SU-DHL-6 (cell line): ENCODE measurements around the gene MTCP1.

Experiments
- H2AFZ ChIP-seq: fragments of 200-600 bp; sonication (generic); 2 replicates; pipeline ENCODE4 v1.6.1; 2014; ENCODE audit warnings: low read depth, mild to moderate bottlenecking, moderate library complexity, mixed read lengths, antibody characterized with exemption, low read length; ENCODE audit not compliant: severe bottlenecking
- H3F3A ChIP-seq: fragments of 200-600 bp; shearing (Covaris generic); 2 replicates; pipeline ENCODE4 v1.6.0; 2016; ENCODE audit warnings: antibody characterized with exemption, mild to moderate bottlenecking; ENCODE audit not compliant: insufficient read depth
- H3K27ac ChIP-seq: fragments of 200-600 bp; sonication (generic); 2 replicates; pipeline ENCODE4 v1.5.1; 2016; ENCODE audit warnings: low read depth, mild to moderate bottlenecking, low read length, moderate library complexity, mixed read lengths
- H3K27me3 ChIP-seq: fragments of 200-600 bp; sonication (generic), shearing (Covaris generic); 2 replicates; pipeline ENCODE4 v1.6.0; 2014; ENCODE audit warnings: mild to moderate bottlenecking, low read length
- H3K36me3 ChIP-seq: fragments of 200-600 bp; sonication (generic); 2 replicates; pipeline ENCODE4 v1.6.1; 2014; ENCODE audit warnings: mild to moderate bottlenecking, low read length, mixed read lengths
- H3K4me2 ChIP-seq: fragments of 300-600, 200-600 bp; shearing (Covaris generic), sonication (generic); 2 replicates; pipeline ENCODE4 v1.6.0; 2014; ENCODE audit warnings: low read length, low read depth, mild to moderate bottlenecking; ENCODE audit not compliant: poor library complexity, severe bottlenecking
- H3K4me3 ChIP-seq: fragments of 200-600 bp; sonication (generic); 2 replicates; pipeline ENCODE4 v1.5.1; 2014; ENCODE audit warnings: antibody characterized with exemption, low read length, mild to moderate bottlenecking, mixed read lengths; ENCODE audit not compliant: insufficient read depth, poor library complexity, severe bottlenecking
- H3K79me2 ChIP-seq: fragments of 200-600 bp; sonication (generic); 2 replicates; pipeline ENCODE4 v1.6.1; 2014; ENCODE audit warnings: mild to moderate bottlenecking, low read length, moderate library complexity; ENCODE audit not compliant: insufficient read depth
- H3K9ac ChIP-seq: fragments of 200-600 bp; sonication (generic); 2 replicates; pipeline ENCODE4 v1.7.0; 2014; ENCODE audit warnings: mild to moderate bottlenecking, low read length
- H3K9me2 ChIP-seq: fragments of 200-600 bp; sonication (generic); replicated peaks from 2 replicates; pipeline ENCODE4 v1.6.1; 2014; ENCODE audit warnings: low read length; ENCODE audit not compliant: insufficient read depth
- H3K9me3 ChIP-seq: fragments of 200-600 bp; sonication (generic); 2 replicates; pipeline ENCODE4 v1.6.1; 2014; ENCODE audit warnings: low read length, mixed read lengths; ENCODE audit not compliant: insufficient read depth
- H4K20me1 ChIP-seq: fragments of 200-600 bp; sonication (generic); 2 replicates; pipeline ENCODE4 v1.6.1; 2014; ENCODE audit warnings: low read depth, mild to moderate bottlenecking, antibody characterized with exemption, low read length, moderate library complexity, mixed read lengths
- CTCF ChIP-seq: fragments of 200-600 bp; sonication (generic); IDR thresholded peaks from one replicate; pipeline ENCODE4 v1.5.1; 2017; ENCODE audit warnings: antibody characterized with exemption, mild to moderate bottlenecking, low read length, moderate library complexity; ENCODE audit not compliant: insufficient read depth, poor library complexity, severe bottlenecking
- EZH2phosphoT487 ChIP-seq: fragments of 200-600 bp; sonication (generic), shearing (Covaris generic); conservative IDR thresholded peaks from 2 replicates; pipeline ENCODE4 v1.6.1; 2018; ENCODE audit warnings: mild to moderate bottlenecking, antibody characterized with exemption, low read length, moderate library complexity, mixed read lengths

Gene MTCP1

GRCh38 chrX:155070975-155071693 lies at the start of gene MTCP1, which contains the start of the genes BRCC3 and CMC4:
Gene MTCP1 (minus strand): TSS chrX:155071136. CDS start chrX:155066010, 5,126 bp downstream.
Gene BRCC3 (plus strand): TSS chrX:155071508. CDS start chrX:155071528, 20 bp downstream.
Gene CMC4 (minus strand): TSS chrX:155071136. CDS start chrX:155064023, 7,113 bp downstream.
- peaks cover 63% of the 10 kb centered on the region for H3K79me2 ChIP-seq

GRCh38 chrX:155115174-155115819 lies 44.4 kb upstream of the MTCP1 start:
- Histone ChIP-seq H3K4me2 (no peak overlapping the region), H3K4me3 (no peak overlapping the region)
- TF ChIP-seq EZH2phosphoT487, result no peak
- no peak for TF ChIP-seq CTCF

More at GRCh38 chrX:155070975-155071693, at the start of gene MTCP1, which contains the start of the genes BRCC3 and CMC4:
- H3K4me2 ChIP-seq, result peak within 1 kb of the TSS; percentile 80
- H3F3A ChIP-seq, result no peaks in the 10 kb centered on the region
- peak within 1 kb of the TSS; percentile 95 for H3K4me3 ChIP-seq
- TF ChIP-seq EZH2phosphoT487, result no peak
- no peak for TF ChIP-seq CTCF
- H3K27ac ChIP-seq, result peak within 1 kb of the TSS; percentile 84
- H3K9me2 ChIP-seq, result no peaks in the 10 kb centered on the region
- H2AFZ ChIP-seq, result peak within 1 kb of the TSS; percentile 51
- no peaks in the 10 kb centered on the region for H3K27me3 ChIP-seq
- no peaks in the 10 kb centered on the region for H4K20me1 ChIP-seq
- peak within 1 kb of the TSS; percentile 98 for H3K9ac ChIP-seq
- H3K36me3 ChIP-seq, result peaks cover 2% of the 10 kb centered on the region; the same call in 1 of the 2 replicates
- no peaks in the 10 kb centered on the region for H3K9me3 ChIP-seq

DNA sequence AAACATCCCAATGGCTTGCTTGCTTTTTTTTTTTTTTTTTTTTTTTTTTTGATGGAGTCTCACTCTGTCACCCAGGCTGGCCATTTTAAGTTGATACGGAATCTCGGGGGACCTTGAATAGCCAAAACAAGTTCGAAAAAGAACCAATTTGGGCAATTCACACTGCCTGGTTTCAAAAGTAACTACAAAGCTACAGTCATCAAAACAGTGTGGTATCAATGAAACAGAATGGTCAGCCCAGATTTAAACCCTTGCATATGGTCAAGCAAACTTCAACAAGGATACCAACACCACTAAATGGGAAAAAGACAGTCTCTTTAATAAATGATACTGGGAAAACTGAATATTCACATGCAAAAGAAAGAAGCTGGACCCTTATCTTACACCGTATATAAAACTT lies 42.2 kb upstream of the MTCP1 start:
- Histone ChIP-seq H3F3A (no peaks in the 10 kb centered on the region), H3K27me3 (no peaks in the 10 kb centered on the region), H4K20me1 (no peaks in the 10 kb centered on the region), H3K36me3 (peaks cover 11% of the 10 kb centered on the region; the same call in 1 of the 2 replicates), H3K9me3 (no peaks in the 10 kb centered on the region), H3K9me2 (no peaks in the 10 kb centered on the region), H3K9ac (no peak overlapping the region), H2AFZ (no peak overlapping the region), H3K79me2 (no peaks in the 10 kb centered on the region), H3K27ac (no peak overlapping the region), H3K4me2 (no peak overlapping the region), H3K4me3 (no peak overlapping the region)
- TF ChIP-seq EZH2phosphoT487, result no peak
- no peak for TF ChIP-seq CTCF

More at GRCh38 chrX:155115174-155115819, 44.4 kb upstream of the MTCP1 start:
- no peaks in the 10 kb centered on the region for H3K9me2 ChIP-seq
- H3F3A ChIP-seq, result no peaks in the 10 kb centered on the region
- no peak overlapping the region for H2AFZ ChIP-seq
- H3K9ac ChIP-seq, result no peak overlapping the region
- no peak overlapping the region for H3K27ac ChIP-seq
- H3K36me3 ChIP-seq, result 0 out of 2 replicates have a peak, but pooled peaks cover 3% of the 10 kb centered on the region
- H3K9me3 ChIP-seq, result no peaks in the 10 kb centered on the region
- H3K27me3 ChIP-seq, result no peaks in the 10 kb centered on the region
- H4K20me1 ChIP-seq, result no peaks in the 10 kb centered on the region
- H3K79me2 ChIP-seq, result no peaks in the 10 kb centered on the region
